DMS53 treated with DMSO at 0.1 percent for 48 hours (cell line): ENCODE measurements around the gene GPX7.

ENCODE experiments used
- DNase-seq: peaks from one replicate; lab custom pipeline; 2025; ENCODE audit not compliant: unreplicated experiment; lab: John Stamatoyannopoulos, UW

Gene GPX7

DNA sequence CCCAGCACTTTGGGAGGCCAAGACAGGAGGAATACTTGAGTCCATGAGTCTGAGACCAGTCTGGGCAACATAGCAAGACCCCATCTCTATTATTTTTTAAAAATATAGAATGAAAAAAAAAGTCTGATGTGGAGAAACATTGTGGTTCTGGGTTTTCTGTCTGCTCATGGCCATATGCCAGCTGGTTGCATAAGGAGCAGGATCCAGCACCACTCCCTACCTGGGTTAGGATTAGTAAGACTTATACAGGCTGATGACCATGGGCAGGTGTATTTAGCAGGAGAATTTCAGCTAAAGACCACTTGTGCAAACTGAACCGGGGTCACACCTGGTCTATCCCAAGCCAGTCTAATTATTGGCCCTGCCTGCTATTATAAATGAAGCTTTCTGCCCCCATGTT, 16.7 kb upstream of the GPX7 start:
- DNase-seq = no peak

DNA sequence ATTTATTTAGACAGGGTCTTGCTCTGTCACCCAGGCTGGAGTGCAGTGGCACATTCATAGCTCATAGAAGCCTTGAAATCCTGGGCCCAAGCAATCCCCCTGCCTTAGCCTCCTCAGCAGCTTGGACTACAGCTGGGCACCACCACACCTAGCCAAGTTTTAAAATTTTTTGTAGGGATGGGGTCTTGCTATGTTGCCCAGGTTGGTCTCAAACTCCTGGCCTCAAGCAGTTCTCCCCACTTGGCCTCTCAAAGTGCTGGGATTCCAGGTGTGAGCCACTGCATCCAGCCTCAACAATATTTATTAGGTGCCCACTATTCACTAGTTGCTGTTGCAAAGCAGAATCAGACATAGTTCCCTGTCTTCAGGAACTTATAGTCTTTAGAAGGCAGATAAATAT, 14.1 kb upstream of the GPX7 start:
- DNase-seq = no peak

DNA sequence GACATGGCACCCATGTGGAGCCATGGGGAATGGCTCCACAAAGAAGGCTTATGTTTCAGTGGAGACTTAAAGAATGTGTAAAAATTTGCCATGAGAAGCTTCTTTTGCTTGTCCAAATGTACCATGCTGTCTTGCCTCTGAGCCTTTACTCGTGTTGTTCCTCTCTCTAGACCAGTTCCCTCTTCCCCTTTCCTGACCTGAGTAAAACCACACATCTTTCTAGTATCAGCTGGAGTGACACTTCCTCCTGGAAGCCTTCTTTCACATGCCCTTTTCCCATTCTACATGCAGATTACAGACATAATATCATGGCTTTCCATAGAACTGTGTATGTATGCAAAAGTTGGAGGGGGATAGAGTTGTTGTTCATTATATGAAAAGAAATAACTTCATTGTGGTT, 13.6 kb upstream of the GPX7 start:
- DNase-seq = no peak

DNA sequence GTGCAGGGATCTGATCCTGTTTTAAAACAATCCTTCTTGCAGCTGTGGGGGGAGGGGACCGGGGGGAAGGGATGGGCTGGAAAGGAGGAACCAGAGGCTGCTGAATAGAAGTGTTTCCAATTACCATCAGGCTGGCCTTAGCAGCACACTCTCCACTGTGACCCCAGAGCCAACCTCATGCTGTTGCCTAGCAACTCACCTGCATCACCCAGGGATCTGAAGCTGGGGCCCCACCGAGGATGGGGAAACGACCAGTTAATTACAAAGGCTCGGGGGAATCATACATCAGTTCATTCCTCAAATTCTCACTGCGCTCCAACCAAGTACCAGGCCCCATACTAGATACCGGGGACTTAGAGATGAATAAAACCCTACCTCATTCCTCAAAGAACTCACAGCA, 11.9 kb upstream of the GPX7 start:
- DNase-seq = no peak

DNA sequence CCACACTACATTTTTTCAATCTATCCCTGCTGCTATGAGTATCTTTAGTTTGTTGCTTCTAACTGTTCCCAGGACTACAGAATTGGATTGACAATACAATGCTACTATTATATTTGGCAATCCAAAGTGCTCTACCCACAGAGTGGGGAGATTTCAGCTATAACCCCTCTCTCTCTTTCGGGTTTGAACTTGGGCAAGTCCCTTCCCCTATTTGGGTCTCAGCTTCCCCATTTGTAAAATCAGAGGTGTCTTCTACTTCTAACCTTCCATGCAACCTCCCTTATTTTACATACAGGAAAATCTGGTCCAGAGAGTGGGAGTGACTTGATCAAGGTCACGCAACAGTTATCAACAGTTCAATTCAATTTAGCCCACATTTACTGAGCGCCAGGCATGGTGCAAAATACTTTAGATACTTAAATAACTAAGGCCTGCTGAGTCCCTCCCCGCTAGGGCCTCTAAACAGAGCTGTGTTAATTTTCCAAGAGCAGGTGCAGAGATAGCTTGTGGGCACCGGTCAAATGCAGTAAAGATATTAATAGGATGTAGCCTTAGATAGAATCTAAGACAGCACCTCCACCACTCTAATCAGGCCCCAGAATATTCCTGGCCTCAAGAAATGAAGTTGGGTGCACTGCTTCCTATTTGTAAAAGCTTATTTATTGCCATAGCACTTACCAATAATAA, 9.4 kb upstream of the GPX7 start:
- no peak for DNase-seq

DNA sequence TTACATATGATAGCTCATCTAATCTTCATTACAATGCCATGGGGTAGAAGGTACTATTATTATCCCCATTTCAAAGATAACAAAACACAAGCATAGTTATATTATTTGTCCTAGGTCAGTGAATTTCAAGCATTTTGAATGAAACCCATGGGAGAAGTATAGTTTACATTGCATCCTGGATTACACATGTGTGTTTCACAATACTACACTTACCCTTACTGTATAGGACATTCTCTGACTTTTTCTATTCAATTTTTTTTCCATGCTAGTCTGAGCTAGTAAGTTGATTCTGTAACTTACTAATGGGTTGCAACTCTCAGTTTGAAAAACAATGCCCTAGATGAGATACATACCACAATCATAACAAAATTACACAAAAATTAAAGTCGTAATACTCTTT, 8.7 kb upstream of the GPX7 start:
- no peak for DNase-seq

DNA sequence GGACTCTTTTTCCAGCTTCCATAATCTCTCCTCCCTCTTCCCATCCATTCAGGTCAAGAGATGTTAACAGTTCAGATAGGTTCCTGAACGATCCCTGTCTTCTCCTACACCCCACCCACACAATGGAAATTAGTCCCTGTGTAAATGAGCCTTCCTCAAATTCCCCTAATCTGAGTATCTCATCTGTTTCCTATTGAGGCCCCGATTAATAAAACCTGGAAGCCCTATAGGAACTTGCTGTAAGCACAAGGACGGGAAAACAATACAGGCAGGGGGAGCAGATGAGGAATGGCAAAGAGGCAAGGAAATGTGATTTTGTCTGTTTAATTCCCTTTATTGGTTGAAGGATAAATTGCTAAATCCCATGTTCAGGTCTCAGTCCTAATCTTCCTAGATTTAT, 7.1 kb upstream of the GPX7 start:
- no peak for DNase-seq

DNA sequence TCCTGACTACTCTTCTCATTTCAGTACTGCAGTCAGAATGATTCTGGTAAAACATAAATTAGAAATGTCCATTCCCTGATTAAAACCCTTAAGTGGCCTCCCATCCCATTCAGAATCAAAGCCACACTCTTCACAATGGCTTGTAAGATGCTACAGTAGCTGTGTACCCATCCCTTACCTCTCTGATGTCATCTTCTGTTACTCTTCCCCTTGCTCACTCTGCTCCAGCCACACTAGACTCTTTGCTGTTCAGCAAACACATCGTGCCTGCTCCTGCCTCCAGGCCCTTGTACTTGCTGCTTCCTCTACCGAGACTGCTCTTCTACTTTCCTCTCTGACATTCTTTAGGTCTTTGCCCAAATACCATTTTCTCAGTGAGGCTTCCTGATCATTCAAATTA, 4.3 kb upstream of the GPX7 start:
- DNase-seq = no peak

DNA sequence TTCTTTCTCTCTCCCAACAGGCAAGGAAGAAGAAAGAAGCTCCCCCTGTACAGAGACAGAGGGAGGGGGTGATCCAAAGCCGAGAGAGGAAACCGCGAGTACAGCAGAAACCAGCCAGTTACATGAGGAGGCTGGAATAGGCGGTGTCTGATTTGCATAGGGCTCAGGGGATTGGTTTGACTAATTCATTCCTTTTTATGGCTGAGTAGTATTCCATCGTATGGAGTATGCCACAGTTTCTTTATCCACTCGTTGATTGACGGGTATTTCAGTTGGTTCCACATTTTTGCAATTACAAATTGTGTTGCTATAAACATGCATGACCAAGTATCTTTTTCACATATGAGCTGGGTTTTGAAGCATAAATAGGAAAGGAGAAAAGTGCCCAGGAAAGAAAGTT, 3.4 kb upstream of the GPX7 start:
- DNase-seq = no peak

DNA sequence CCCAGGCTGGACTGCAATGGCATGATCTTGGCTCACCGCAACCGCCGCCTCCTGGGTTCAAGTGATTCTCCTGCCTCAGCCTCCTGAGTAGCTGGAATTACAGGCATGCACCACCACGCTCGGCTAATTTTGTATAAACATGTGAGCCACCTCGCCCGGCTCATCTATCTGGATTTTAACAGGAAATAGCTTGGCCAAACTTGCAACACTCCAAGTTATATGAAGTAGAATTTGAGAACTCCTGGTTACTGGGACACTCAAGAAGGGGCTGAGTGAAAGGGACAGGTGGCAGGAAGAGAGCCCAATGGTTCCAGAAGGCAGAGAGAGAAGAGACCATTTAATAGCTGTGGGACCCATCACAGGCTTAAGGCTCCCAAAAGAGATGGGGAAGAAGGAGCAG, 2.9 kb upstream of the GPX7 start:
- DNase-seq = no peak

DNA sequence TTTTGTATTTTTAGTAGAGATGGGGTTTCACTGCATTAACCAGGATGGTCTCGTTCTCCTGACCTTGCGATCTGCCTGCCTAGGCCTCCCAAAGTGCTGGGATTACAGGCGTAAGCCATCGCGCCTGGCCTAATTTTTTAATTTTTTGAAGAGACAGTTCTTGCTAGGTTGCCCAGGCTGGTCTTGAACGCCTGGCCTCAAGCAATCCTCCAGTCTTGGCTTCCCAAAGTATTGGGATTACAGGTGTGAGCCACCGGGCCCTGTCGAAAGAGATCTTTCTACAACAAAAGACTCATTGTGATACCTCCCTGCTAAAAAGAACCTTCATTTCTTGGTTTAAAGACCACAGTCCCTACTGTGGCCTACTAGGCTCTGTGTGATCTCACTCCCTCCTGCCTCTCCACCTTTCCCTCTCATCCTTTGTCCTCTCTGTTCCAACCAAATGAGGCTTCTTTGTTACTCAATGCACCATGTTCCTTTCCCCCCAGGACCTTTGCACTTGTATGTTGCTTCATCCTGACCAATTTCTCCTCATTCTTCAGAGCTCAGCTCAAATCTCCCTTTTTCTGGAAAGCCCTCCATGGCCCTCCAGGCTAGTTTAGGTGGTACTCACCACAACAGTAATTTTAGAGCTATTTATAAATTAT, 1.5 kb upstream of the GPX7 start:
- DNase-seq = no peak

DNA sequence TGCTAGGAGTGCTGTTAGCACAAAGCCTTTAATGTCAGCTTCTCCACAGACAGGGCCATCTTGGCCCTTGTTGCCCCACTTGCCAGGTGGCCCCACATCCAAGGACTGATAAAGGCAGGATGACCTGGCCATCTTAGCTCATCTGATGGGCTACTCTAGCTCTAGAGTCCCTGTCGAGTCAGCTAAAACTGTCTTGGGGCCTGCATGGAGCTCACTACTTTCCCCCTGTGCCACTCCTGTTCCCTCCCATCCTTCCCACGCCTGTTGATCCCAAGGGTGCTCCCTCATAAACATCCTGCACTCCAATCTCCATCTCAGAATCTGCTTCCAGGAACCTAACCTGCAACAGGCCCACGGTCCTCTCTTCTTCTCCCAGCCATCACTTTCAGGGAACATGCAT, 652 bp upstream of the GPX7 start:
- DNase-seq = no peak

DNA sequence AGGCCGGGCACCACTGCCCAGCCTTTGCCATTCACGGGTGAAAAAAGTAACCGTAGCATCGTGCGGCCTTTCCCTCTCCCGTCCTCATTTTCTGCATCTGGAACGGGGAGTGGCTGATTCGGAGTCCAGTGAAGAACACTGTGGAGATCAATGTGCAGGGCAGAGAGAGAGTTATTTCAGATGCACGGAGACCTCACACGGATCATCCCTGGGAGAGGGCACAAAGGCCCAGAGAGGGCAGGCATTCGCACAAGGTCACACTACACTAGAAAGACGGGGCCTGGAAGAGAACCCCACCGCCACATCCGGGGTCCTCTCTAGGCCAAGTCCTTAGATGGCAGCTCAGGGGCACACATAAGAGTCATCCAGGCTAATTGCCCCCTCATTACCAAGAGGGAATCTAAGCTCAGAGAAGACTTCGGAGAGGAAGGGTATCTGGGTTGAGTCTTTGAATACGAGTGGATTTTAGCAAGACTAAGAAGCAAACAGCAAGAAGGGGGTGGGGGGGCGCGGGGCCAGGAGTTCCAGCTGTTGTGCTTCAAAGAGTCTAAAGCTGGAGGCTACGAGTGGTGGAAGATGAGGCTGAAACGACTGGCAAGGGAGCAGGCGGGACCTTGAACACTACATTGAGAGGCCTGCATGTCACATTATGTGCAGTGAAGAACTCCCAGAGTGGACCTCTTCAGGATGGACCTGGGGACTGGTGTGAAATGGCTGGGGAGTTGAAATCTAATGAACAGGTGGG, 857 bp downstream of the GPX7 start:
- no peak for DNase-seq

DNA sequence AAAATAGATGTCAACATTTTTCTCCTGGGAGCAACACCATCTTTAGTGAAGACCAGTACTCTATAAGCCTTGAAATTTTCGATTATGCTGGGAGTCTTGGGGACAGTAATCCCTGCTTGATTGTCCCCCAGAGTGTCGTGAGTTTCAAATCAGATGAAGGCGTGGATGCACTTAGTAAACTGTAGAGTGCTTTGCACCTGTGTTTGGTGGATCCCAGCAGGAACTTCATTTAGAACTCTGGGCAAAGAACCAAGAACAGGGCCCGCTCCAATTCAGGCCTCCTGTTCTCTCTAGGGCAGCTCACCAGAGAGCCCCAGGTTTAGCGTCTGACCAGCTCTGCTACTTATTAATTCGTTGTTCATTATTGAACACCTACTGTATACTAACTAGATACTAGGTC, 1.5 kb downstream of the GPX7 start:
- no peak for DNase-seq

DNA sequence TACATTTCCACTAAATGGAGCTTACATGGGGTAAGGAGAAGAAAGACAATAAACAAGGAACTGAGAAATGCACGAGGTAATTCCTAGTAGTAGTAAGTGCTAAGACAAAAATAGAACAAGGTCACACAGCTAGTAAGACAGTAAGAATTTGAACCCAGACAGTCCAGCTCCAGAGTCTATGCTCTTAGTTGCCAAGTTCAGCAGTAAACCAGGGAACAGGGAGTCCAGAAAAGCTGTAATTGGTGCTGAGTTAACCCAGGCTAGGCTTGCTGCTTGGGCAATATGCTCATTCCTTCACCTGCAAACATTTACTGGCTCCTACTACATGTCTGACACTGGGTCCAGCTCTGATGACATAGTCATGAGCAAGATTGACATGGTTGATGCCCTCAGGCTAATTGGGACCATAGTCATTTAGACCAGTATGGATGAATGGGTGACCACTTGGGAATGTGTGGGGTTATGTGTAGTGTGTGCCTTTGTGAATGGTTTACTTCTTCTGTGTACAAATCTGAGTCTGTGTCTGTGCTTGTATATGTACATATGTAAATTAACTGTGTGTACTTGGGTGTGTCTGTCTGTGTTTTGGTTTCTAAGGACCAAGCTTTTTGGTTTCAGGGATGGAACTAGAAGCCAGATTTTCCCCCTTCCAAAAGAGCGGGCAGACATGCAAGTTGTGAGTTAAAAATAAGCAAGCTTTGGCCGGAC, 2.0 kb downstream of the GPX7 start:
- no peak for DNase-seq

DNA sequence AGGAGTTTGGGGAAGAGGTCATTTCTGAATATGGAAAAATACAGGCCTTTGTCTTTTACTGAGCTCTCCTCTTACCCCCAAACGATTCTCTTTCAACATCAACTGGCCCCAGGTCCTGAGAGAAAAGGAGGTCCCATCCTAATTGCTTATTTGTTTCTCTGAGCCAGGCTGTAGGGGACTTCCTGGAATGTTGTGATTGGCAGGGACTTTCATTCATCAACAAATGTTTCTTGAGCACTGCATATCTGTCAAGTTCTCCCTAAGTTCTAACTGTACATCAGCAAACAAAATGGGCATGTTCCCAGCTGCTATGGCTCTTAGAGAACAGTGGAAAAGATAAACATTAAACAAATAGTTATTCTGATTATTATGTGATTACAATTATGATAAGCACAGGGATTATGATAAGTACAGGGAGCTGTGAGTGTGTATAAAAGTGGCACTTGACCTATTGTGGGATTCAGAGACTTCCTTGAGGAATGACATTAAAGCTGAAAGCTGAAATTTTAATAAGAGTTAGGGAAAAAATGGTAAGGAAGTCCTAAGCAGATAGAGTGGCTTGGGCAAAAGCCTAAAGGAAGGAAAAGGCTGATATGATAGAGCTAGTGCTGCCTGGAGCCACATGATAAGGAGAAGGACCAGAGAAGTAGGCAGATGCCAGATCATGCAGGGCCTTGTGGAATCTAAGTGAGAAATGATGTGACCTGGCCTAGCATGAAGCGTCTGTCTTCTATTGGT, 11.6 kb downstream of the GPX7 start:
- DNase-seq = no peak

DNA sequence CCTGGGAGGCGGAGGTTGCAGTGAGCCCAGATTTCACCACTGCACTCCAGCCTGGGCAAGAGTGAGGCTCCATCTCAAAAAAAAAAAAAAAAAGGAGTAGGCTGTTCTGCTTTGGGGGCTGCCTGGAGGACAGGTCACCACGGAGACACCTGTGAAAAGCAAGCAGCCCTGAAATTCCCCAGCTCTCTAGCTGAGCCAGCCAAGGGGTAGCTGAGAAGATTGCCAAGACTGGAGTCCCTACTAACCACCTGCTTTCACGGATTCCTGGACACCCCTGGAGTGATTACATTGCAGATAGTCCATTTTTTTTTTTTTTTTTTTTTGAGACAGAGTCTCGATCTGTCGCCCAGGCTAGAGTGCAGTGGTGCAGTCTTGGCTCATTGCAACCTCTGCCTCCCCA, 12.5 kb downstream of the GPX7 start:
- no peak for DNase-seq

DNA sequence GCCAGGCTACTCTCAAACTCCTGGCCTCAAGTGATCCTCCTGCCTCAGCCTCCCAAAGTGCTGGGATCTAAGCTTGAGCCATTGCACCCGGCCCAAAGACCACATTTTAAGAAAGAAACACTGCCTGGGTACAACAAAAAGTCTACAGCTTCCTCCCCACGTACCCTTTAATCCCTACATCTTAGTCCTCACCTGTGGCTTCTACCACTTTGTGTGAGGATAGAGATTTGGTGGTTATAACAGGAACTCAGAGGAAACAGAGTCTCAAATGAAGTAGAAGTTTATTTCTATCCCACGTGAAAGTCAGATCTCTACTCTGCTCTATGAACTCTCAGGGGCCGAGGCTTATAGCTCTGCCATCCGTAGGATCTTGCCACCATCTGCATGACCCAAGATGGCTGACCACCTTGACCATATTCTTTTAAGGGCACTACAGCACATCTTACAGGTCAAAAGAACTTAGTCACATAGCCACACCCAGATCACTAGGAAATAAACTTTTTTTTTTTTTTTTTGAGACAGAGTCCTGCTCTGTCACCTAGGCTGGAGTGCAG, 13.4 kb downstream of the GPX7 start:
- DNase-seq = no peak

DNA sequence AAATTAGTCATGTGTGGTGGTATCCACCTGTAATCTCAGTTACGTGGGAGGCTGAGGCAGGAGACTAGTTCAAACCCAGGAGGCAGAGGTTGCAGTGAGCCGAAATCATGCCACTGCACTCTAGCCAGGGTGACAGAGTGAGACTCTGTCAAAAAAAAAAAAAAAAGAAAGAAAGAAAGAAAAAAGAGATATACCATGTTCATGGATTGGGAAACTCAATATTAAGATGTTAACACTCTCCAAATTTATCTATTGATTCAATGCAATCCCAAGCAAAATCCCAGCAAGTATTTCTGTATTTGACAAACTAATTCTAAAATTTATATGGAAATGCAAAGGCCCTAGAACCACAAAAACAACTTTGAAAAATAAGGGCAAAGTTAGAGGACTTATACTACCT, 19.8 kb downstream of the GPX7 start:
- DNase-seq = no peak

DNA sequence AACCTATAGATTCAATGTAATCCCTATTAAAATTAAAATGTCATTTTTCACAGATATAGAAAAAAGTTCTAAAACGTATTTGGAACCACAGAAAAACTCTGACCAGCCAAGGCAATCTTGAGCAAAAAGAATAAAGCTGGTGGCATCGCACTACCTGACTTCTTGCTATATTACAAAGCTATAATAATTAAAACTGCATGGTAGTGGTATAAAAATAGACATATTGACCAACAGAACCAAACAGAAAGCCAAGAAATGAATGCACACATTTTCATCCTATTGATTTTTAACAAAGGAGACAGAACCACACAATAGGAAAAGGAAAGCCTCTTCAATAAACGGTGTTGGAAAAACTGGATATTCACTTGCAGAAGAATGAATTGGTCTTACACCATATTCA, 21.6 kb downstream of the GPX7 start:
- DNase-seq = no peak

DNA sequence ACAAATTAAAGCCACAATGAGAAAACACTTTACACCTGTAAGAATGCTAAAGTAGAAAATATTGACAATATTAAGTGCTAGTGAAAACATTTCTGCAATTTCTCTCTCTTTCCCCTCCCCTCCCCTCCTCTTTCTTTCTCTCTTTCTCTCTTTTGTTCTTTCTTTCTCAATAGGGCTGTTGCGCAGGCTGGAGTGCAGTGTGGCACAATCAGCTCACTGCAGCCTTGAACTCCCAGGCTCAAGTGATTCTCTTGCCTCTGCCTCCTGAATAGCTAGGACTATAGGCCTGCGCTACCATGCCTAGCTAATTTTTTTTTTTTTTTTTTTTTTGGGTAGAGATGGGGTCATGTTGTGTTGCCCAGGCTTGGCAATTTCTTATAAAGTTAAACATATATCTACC, 24.9 kb downstream of the GPX7 start:
- no peak for DNase-seq
